Rectal smooth muscle tissue (tissue), 1 donor: ENCODE results near the gene TBC1D23.

Source experiments
- H3K27ac ChIP-seq: one replicate; pipeline ENCODE4 v1.7.0; 2013; ENCODE audit warnings: low read depth, low read length, inconsistent platforms
- H3K27me3 ChIP-seq: one replicate; pipeline ENCODE4 v1.7.0; 2013; ENCODE audit warnings: low read length; ENCODE audit not compliant: control insufficient read depth, insufficient read depth
- H3K36me3 ChIP-seq: one replicate; pipeline ENCODE4 v1.7.0; 2013; ENCODE audit warnings: low read length; ENCODE audit not compliant: control insufficient read depth, insufficient read depth
- H3K4me1 ChIP-seq: one replicate; pipeline ENCODE4 v1.7.0; 2013; ENCODE audit warnings: low read length; ENCODE audit not compliant: control insufficient read depth, insufficient read depth
- H3K4me3 ChIP-seq: one replicate; pipeline ENCODE4 v1.7.0; 2013; ENCODE audit warnings: low read length
- H3K9ac ChIP-seq: one replicate; pipeline ENCODE4 v1.7.0; 2013; ENCODE audit warnings: low read length

The TBC1D23 gene

DNA sequence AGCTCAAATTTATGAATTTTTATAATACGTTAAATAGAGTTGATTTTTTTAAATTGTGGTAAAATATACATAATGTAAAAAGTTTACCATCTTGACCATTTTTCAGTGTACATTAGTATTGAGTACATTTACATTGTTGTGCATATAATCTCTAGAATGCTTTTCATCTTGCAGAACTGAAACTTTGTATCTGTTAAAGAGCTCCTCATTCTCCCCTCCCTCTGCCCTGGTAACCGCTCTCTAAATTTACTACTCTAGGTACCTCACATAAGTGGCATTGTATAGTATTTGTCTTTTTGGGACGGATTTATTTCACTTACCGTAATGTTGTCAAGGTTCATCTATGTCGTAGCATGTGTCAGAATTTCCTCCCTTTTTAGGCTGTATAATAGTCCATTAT is 13.6 kb downstream of the TBC1D23 start:
- Histone ChIP-seq H3K9ac (no peak overlapping the region), H3K4me3 (no peak overlapping the region), H3K36me3 (no peaks in the 10 kb centered on the region), H3K27me3 (no peaks in the 10 kb centered on the region), H3K27ac (no peak overlapping the region), H3K4me1 (no peaks in the 10 kb centered on the region)

GRCh38 chr3:100277255-100277800 is 16.5 kb downstream of the TBC1D23 start:
- no peak overlapping the region for H3K27ac ChIP-seq
- no peaks in the 10 kb centered on the region for H3K27me3 ChIP-seq
- H3K4me3 ChIP-seq = no peak overlapping the region

DNA sequence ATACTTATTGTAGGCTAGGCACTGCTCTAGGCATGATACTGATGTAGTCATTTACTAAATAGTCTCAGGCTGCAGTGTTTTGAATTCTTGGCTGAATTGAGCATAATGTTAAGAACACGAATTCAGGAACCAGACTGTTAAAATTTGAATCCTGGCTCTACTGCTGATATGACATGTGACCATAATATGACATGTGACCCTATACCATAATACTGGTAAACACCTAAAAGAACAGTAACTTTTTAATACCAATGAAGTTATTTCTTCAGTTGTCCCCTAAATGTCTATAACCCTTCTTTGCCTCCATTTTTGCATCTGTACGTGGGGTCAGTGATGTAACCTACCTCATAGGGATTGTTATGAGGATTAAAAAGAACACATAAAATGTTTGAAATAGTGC is 18.1 kb downstream of the TBC1D23 start:
- H3K4me1 ChIP-seq = no peaks in the 10 kb centered on the region
- H3K36me3 ChIP-seq = peaks cover 2% of the 10 kb centered on the region
- no peak overlapping the region for H3K4me3 ChIP-seq
- H3K27me3 ChIP-seq = no peaks in the 10 kb centered on the region
- no peak overlapping the region for H3K9ac ChIP-seq
- no peak overlapping the region for H3K27ac ChIP-seq

More at GRCh38 chr3:100277255-100277800, 16.5 kb downstream of the TBC1D23 start:
- H3K9ac ChIP-seq = no peak overlapping the region
- H3K36me3 ChIP-seq = peaks cover 2% of the 10 kb centered on the region
- H3K4me1 ChIP-seq = no peaks in the 10 kb centered on the region

DNA sequence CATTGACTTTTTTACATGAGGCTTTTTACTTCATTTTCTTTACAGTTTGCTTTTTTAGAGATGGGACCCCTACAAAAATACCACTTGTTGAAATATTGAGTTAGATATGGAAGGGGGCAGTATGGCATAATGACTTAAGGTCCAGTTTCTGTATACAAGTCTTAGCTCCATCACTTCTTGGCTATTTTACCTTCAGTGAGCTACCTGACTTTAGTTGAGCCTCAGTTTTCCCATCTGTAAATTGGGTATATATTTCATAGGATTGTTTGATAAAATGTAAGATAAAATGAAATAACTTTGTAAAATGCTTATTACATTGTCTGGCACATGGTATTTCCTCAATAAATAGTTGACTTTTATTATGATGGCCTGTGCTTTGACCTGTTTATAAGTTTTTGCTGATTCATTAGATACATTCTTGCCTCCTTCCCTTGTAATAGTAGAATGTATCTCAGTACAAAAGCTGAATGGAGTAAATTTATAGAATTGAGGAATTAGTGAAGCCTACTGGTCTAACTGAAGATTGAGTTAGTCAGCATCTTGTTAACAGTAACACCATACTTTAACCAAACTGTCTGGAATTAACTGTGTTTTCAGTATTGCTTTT is 27.6 kb downstream of the TBC1D23 start:
- no peaks in the 10 kb centered on the region for H3K4me1 ChIP-seq
- H3K36me3 ChIP-seq = peaks cover 10% of the 10 kb centered on the region
- H3K27ac ChIP-seq = no peak overlapping the region
- no peak overlapping the region for H3K4me3 ChIP-seq
- no peak overlapping the region for H3K9ac ChIP-seq
- H3K27me3 ChIP-seq = no peaks in the 10 kb centered on the region

DNA sequence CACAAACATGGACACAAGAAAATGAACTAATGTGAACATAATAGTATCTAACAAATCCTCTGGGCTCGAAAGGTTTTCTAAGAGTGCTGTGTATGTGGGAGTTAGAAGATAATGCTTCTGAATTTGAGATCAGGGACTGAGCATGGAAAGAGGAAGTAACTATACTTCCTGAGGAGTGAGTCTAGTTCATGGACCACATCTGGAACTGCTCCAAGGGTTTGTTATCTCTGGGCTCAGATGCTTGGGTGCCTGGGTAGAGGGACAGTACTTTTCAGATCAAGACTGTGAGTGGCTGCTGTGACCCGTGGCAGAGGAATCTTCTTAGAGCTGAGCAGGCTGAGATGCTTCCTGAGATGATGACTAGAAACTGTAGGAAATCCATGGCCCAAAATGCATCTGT is 28.5 kb downstream of the TBC1D23 start:
- Histone ChIP-seq H3K27me3 (no peaks in the 10 kb centered on the region), H3K4me3 (no peak overlapping the region), H3K36me3 (peaks cover 10% of the 10 kb centered on the region), H3K27ac (no peak overlapping the region), H3K9ac (no peak overlapping the region), H3K4me1 (no peaks in the 10 kb centered on the region)

GRCh38 chr3:100295089-100295488 is 34.3 kb downstream of the TBC1D23 start:
- H3K27ac ChIP-seq = no peak overlapping the region
- no peak overlapping the region for H3K9ac ChIP-seq
- H3K4me1 ChIP-seq = no peaks in the 10 kb centered on the region
- H3K36me3 ChIP-seq = peaks cover 9% of the 10 kb centered on the region
- no peaks in the 10 kb centered on the region for H3K27me3 ChIP-seq
- H3K4me3 ChIP-seq = no peak overlapping the region

GRCh38 chr3:100297784-100298183 is 37.0 kb downstream of the TBC1D23 start:
- Histone ChIP-seq H3K27me3 (no peaks in the 10 kb centered on the region), H3K9ac (no peak overlapping the region), H3K4me1 (no peaks in the 10 kb centered on the region), H3K27ac (no peak overlapping the region), H3K4me3 (no peak overlapping the region), H3K36me3 (peaks cover 4% of the 10 kb centered on the region)

- Histone ChIP-seq H3K4me3 (no peak overlapping the region), H3K27me3 (no peaks in the 10 kb centered on the region), H3K4me1 (no peaks in the 10 kb centered on the region), H3K9ac (no peak overlapping the region), H3K36me3 (peaks cover 4% of the 10 kb centered on the region), H3K27ac (no peak overlapping the region)
Measured at GRCh38 chr3:100299016-100299415, 38.2 kb downstream of the TBC1D23 start.

- H3K36me3 ChIP-seq = peaks cover 6% of the 10 kb centered on the region
Measured at GRCh38 chr3:100306695-100307094, 45.9 kb downstream of the TBC1D23 start.

GRCh38 chr3:100310355-100310965 is 49.7 kb downstream of the TBC1D23 start:
- Histone ChIP-seq H3K4me3 (no peak overlapping the region), H3K27me3 (no peaks in the 10 kb centered on the region), H3K27ac (no peak overlapping the region), H3K4me1 (no peaks in the 10 kb centered on the region), H3K36me3 (peaks cover 6% of the 10 kb centered on the region), H3K9ac (no peak overlapping the region)

More at GRCh38 chr3:100306695-100307094, 45.9 kb downstream of the TBC1D23 start:
- H3K27ac ChIP-seq = no peak overlapping the region
- H3K4me3 ChIP-seq = no peak overlapping the region
- no peaks in the 10 kb centered on the region for H3K27me3 ChIP-seq
- H3K9ac ChIP-seq = no peak overlapping the region
- H3K4me1 ChIP-seq = no peaks in the 10 kb centered on the region

DNA sequence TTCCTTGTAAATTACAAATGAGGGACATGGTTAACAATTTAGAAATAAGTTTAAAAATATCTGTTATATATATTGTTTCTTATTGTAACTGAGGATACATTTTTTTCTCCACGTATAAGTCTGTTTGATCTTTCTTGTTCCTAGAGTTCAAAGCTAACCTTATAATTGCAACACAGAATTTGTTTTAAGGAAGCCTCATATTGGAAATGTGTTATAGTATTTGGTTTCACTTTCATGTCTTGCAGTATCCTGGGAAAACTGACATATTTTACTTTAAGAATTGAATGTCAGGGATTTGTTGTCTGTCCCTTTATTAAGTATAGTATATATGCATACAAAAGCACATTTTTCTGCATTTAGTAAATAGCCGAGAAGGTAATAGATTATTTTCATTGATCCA is 50.2 kb downstream of the TBC1D23 start:
- no peak overlapping the region for H3K4me3 ChIP-seq
- no peaks in the 10 kb centered on the region for H3K27me3 ChIP-seq
- H3K36me3 ChIP-seq = peaks cover 6% of the 10 kb centered on the region
- H3K27ac ChIP-seq = no peak overlapping the region
- H3K9ac ChIP-seq = no peak overlapping the region
- H3K4me1 ChIP-seq = no peaks in the 10 kb centered on the region

GRCh38 chr3:100316641-100317069 is 55.9 kb downstream of the TBC1D23 start:
- no peaks in the 10 kb centered on the region for H3K4me1 ChIP-seq
- H3K36me3 ChIP-seq = no peaks in the 10 kb centered on the region
- no peak overlapping the region for H3K27ac ChIP-seq
- H3K4me3 ChIP-seq = no peak overlapping the region
- no peak overlapping the region for H3K9ac ChIP-seq
- no peaks in the 10 kb centered on the region for H3K27me3 ChIP-seq

GRCh38 chr3:100317912-100318311 is 57.1 kb downstream of the TBC1D23 start:
- no peaks in the 10 kb centered on the region for H3K36me3 ChIP-seq
- no peak overlapping the region for H3K9ac ChIP-seq
- no peaks in the 10 kb centered on the region for H3K4me1 ChIP-seq
- H3K27ac ChIP-seq = no peak overlapping the region
- no peak overlapping the region for H3K4me3 ChIP-seq
- no peaks in the 10 kb centered on the region for H3K27me3 ChIP-seq
